Adrenal gland (tissue), 12 donors: ENCODE results near the gene RAB3B. TPM values are rescaled to one million over a fixed set of nuclear protein-coding genes. Genes with fewer than 3 reads are reported as not detected.

ENCODE experiments used
- DNase-seq, 7 donors: peaks; one replicate each; pipeline ENCODE4 v3.0.0-alpha.2; 2019 to 2020
- H3K27ac ChIP-seq, 5 donors: fragments of 200-600 bp; sonication (generic) in 4 of 5; 1 replicate in 3 of 5; 2 replicates in 2 of 5; pipeline versions ENCODE4 v1.5.1 to v1.8.0; 2016 to 2020; ENCODE audit warnings: mild to moderate bottlenecking in 1 of 5
- H3K27me3 ChIP-seq: fragments of 200-600 bp; 2 replicates; pipeline ENCODE4 v1.8.0; 2021
- H3K36me3 ChIP-seq, 2 donors: fragments of 200-600 bp; replicated peaks in 1 of 2; 1 replicate in 1 of 2; 2 replicates in 1 of 2; pipeline versions ENCODE4 v1.5.1 to v1.8.0; 2018 to 2022
- H3K4me1 ChIP-seq, 2 donors: fragments of 200-600 bp; replicated peaks in 1 of 2; 1 replicate in 1 of 2; 2 replicates in 1 of 2; pipeline versions ENCODE4 v1.5.1 to v1.8.0; 2018 to 2021
- H3K4me3 ChIP-seq, 4 donors: fragments of 200-600 bp; sonication (generic) in 3 of 4; one replicate each; pipeline ENCODE4 v1.5.1; 2016 to 2018
- H3K9me3 ChIP-seq, 3 donors: fragments of 200-600 bp; sonication (generic) in 1 of 3; replicated peaks in 1 of 3; 1 replicate in 2 of 3; 2 replicates in 1 of 3; pipeline versions ENCODE4 v1.5.1 to v1.8.0; 2016 to 2021
- POLR2A ChIP-seq, 2 donors: fragments of 450-650 bp; IDR thresholded peaks; one replicate each; pipeline ENCODE4 v1.6.1; 2017; ENCODE audit warnings: antibody characterized with exemption in 2 of 2, mild to moderate bottlenecking in 2 of 2, moderate library complexity in 1 of 2
- WGBS, 4 donors: extraction: QIAGEN DNeasy Blood & Tissue Kit in 2 of 4; methylation state at CpG; one replicate each; pipeline versions ENCODE4 v1.1.5 to v1.1.7; 2013 to 2017; 5-methylcytosine and 5-hydroxymethylcytosine counted together
- intact Hi-C, 2 donors: fragments of 100-400 bp; cut with DNase I; formaldehyde crosslinking; loops; one replicate each; pipeline versions ENCODE4 v1.14.1 to v1.15.0; 2022 to 2023
- polyA plus RNA-seq, 3 donors: library from polyadenylated mRNA; stranded (reverse); fragments of 200-250 nt in 2 of 3; fragments of 350-450 nt in 1 of 3; fragmentation: Illumina TruSeq in 1 of 3; extraction: RNeasy Lipid Tissue Mini Kit (QIAGEN cat#74804) in 1 of 3; gene quantifications; one replicate each; pipeline ENCODE4 v1.2.3, GENCODE V29; 2013 to 2014
- small RNA-seq, 2 donors: library from RNA; depleted of rRNA; stranded (forward); fragments of <200 nt; gene quantifications; one replicate each; pipeline ENCODE3, GENCODE V24; 2016
- total RNA-seq, 9 donors: library from RNA; depleted of rRNA in 4 of 9; stranded (reverse); fragments of >200 nt in 4 of 9; fragments of 120-200 nt in 1 of 9; fragmentation: NEBNext Ultra II Directional in 1 of 9; extraction: Animal tissue kit (Norgen Biotek cat#: 25700) in 1 of 9; gene quantifications; one replicate each; pipeline versions ENCODE4 v1.1.0 to v1.2.4, GENCODE V29; 2013 to 2023
- TF ChIP-seq, protein P1 (sequence below), 6 experiments: fragments of 450-650 bp in 4 of 6; fragments of 200-600 bp in 2 of 6; sonication (generic) in 1 of 6; IDR thresholded peaks; 1 replicate in 5 of 6; 2 replicates in 1 of 6; pipeline versions ENCODE4 v1.5.1 to v1.8.0; 2016 to 2021; ENCODE audit warnings: antibody characterized with exemption in 6 of 6, mild to moderate bottlenecking in 2 of 6, moderate library complexity in 1 of 6
- donor health status: healthy with polysubstance abuse.
- donor health status: Bipolar disorder and iron deficiency.
- donor health status: DM: yes; HTN: yes; CAD: no.
- donor health status: DM: no; HTN: no; CAD: no.
- donor health status: DM: no; HTN: no; CAD: no.
- donor health status: DM: yes; HTN: yes; CAD: no.

The RAB3B gene
- total and polyA plus RNA-seq, 12 donors: 0.20 to 9.2 (median 2.1) TPM

DNA sequence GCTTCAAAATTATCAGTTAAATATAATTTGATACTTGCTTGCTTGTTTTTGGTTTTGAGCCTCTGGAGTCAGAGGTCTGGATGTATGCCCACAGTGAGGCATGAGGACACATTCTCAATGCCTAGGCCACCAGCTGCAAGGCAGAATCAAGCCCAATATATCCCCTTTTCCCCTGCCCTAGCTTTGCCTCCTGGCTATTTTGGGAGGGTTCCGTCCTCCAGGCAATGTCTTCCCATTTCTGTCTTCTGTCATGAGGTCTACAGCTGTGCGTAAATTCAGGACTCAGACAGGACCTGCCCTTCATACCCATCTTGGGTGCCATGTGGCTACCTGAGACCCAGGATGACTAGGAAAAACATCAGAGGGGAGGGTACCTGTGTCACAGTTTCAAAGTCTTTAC is 131.2 kb downstream of the RAB3B start:
- Histone ChIP-seq H3K9me3 (no peaks in the 10 kb centered on the region), H3K4me3 (no peak overlapping the region), H3K27me3 (no peaks in the 10 kb centered on the region), H3K36me3 (no peaks in the 10 kb centered on the region), H3K27ac (no peak overlapping the region), H3K4me1 (no peaks in the 10 kb centered on the region)
- TF ChIP-seq, protein P1, sequence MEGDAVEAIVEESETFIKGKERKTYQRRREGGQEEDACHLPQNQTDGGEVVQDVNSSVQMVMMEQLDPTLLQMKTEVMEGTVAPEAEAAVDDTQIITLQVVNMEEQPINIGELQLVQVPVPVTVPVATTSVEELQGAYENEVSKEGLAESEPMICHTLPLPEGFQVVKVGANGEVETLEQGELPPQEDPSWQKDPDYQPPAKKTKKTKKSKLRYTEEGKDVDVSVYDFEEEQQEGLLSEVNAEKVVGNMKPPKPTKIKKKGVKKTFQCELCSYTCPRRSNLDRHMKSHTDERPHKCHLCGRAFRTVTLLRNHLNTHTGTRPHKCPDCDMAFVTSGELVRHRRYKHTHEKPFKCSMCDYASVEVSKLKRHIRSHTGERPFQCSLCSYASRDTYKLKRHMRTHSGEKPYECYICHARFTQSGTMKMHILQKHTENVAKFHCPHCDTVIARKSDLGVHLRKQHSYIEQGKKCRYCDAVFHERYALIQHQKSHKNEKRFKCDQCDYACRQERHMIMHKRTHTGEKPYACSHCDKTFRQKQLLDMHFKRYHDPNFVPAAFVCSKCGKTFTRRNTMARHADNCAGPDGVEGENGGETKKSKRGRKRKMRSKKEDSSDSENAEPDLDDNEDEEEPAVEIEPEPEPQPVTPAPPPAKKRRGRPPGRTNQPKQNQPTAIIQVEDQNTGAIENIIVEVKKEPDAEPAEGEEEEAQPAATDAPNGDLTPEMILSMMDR (IDR thresholded peaks at IDR 0.05): no peak
- TF ChIP-seq POLR2A (IDR thresholded peaks at IDR 0.05): no peak
- no peak for DNase-seq
- 88 to 100% (median 96%) methylated on average over 2 of the region's 2 CpGs for WGBS, 4 donors
- intact Hi-C loops: loop anchor here in 1 of 2 donors (10.0 kb wide), 1 partner anchor 65 kb away; no protein-coding TSS in a partner anchor

GRCh38 chr1:51858892-51859291 is 131.6 kb downstream of the RAB3B start:
- Histone ChIP-seq H3K27me3 (no peaks in the 10 kb centered on the region), H3K4me1 (no peaks in the 10 kb centered on the region), H3K27ac (no peak overlapping the region), H3K36me3 (no peaks in the 10 kb centered on the region), H3K9me3 (no peaks in the 10 kb centered on the region), H3K4me3 (no peak overlapping the region)
- WGBS, 4 donors: 85 to 93% (median 88%) methylated on average over 1 of the region's 1 CpG
- no peak for DNase-seq
- intact Hi-C loops: loop anchor here in 1 of 2 donors (10.0 kb wide), 1 partner anchor 64 kb away; no protein-coding TSS in a partner anchor
- TF ChIP-seq, protein P1 (IDR thresholded peaks at IDR 0.05): no peak
- TF ChIP-seq POLR2A (IDR thresholded peaks at IDR 0.05): no peak

Small RNAs within 50 kb of the gene (small RNA-seq; reads per million reads assigned to genes)
- gene RN7SL290P (0 reads per million in 2 donors), gene RNA5SP48 (0.12 to 0.33 reads per million in 2 donors)

Other genes with a start within 250 kb of the RAB3B start
- 100 to 1,000 TPM in 5 of 9 donors, 10 to 100 TPM in 4; 49.5 to 146 (median 115) TPM for gene NRDC, start 112.0 kb downstream of the RAB3B start, total RNA-seq
- gene NRDC, start 112.0 kb downstream of the RAB3B start, polyA plus RNA-seq: 100 to 1,000 TPM; 180 to 373 (median 181) TPM
- gene KTI12, start 43.1 kb upstream of the RAB3B start, total RNA-seq: 10 to 100 TPM; 10.3 to 20.4 (median 13.0) TPM
- 1 to 10 TPM; 4.7 to 9.1 (median 6.2) TPM for gene KTI12, start 43.1 kb upstream of the RAB3B start, polyA plus RNA-seq
- gene TXNDC12, start 64.5 kb upstream of the RAB3B start, total RNA-seq: 10 to 100 TPM; 37.4 to 74.8 (median 54.8) TPM
- gene TXNDC12, start 64.5 kb upstream of the RAB3B start, polyA plus RNA-seq: 10 to 100 TPM; 14.5 to 18.7 (median 18.7) TPM
- gene BTF3L4, start 65.6 kb upstream of the RAB3B start, total RNA-seq: 10 to 100 TPM; 39.4 to 99.6 (median 55.2) TPM
- gene BTF3L4, start 65.6 kb upstream of the RAB3B start, polyA plus RNA-seq: 100 to 1,000 TPM in 1 of 3 donors, 10 to 100 TPM in 2; 47.6 to 126 (median 72.3) TPM
- gene ZFYVE9, start 151.4 kb upstream of the RAB3B start, total RNA-seq: 10 to 100 TPM; 13.7 to 28.9 (median 24.1) TPM
- 10 to 100 TPM in 1 of 3 donors, 1 to 10 TPM in 2; 3.4 to 17.8 (median 3.4) TPM for gene ZFYVE9, start 151.4 kb upstream of the RAB3B start, polyA plus RNA-seq